Measurements from ENCODE around the gene ZNF618.

The ZNF618 gene

DNA sequence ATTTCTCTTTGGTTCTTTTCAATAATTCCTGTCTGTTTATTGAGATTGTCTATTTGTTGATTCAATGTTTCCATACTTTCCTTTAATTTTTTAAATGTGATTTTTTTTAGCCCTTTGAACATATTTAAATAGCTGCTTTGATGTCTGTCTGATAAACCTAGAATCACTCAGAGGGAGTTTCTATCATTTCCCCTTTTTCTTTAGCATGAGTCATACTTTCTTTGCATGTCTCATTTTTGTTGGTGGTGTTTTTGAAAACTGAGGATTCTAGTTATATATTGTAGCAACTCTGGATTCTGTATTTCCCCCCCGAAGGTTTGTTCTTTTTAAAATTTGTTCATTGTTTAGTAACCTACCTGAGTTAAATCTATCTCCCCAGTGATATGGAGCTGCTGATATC is 24.2 kb upstream of the ZNF618 start:
- Histone ChIP-seq H3K36me3 (ENCODE audit: insufficient read depth, low read length) (no peaks in the 10 kb centered on the region), H3K79me2 (ENCODE audit: insufficient read depth, low read length) (no peaks in the 10 kb centered on the region), H3K4me3 (ENCODE audit: low read length, poor library complexity, severe bottlenecking) (no peak overlapping the region), H3K9me2 (replicated peaks; ENCODE audit: low read depth, low read length) (no peaks in the 10 kb centered on the region), H4K20me1 (ENCODE audit: insufficient read depth, low read length, poor library complexity, severe bottlenecking) (no peaks in the 10 kb centered on the region), H3K4me1 (ENCODE audit: insufficient read depth, low read length, poor library complexity, severe bottlenecking) (no peaks in the 10 kb centered on the region), H2AFZ (ENCODE audit: low read length) (no peak overlapping the region), H3K9me3 (ENCODE audit: insufficient read depth, low read depth, low read length) (peaks cover 4% of the 10 kb centered on the region; the same call in 1 of the 2 replicates), H3K9ac (ENCODE audit: low read depth, low read length, poor library complexity, severe bottlenecking) (no peak overlapping the region), H3K4me2 (ENCODE audit: low read depth, low read length, poor library complexity, severe bottlenecking) (no peak overlapping the region), H3K27me3 (ENCODE audit: insufficient read depth, low read length, poor library complexity, severe bottlenecking) (no peaks in the 10 kb centered on the region), H3F3A (ENCODE audit: low read depth) (no peaks in the 10 kb centered on the region)
- TF ChIP-seq EZH2phosphoT487 (IDR thresholded peaks at IDR 0.05; ENCODE audit: borderline replicate concordance): no peak
- TF ChIP-seq, protein P1, sequence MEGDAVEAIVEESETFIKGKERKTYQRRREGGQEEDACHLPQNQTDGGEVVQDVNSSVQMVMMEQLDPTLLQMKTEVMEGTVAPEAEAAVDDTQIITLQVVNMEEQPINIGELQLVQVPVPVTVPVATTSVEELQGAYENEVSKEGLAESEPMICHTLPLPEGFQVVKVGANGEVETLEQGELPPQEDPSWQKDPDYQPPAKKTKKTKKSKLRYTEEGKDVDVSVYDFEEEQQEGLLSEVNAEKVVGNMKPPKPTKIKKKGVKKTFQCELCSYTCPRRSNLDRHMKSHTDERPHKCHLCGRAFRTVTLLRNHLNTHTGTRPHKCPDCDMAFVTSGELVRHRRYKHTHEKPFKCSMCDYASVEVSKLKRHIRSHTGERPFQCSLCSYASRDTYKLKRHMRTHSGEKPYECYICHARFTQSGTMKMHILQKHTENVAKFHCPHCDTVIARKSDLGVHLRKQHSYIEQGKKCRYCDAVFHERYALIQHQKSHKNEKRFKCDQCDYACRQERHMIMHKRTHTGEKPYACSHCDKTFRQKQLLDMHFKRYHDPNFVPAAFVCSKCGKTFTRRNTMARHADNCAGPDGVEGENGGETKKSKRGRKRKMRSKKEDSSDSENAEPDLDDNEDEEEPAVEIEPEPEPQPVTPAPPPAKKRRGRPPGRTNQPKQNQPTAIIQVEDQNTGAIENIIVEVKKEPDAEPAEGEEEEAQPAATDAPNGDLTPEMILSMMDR (conservative IDR thresholded peaks at IDR 0.05; ENCODE audit: low read length): no peak

DNA sequence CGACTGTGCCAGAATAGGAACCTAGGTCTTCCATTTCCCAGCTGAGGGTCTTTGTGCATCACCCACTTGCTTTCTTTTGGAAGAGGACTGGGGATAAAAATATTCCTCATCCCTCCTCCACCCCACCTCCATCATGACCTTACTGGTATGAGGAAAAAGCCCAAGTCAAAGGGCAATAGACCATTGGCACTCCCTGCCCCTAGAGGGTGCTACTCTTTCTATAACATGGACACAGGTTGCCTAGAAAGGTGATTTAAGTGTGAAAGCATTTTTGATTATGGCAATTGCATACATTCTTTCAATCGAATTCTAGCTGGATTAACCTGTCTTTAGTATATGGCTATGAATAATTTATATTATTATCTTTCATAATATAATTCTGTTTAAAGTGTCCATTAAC is 22.8 kb upstream of the ZNF618 start:
- H3K27me3 ChIP-seq (ENCODE audit: insufficient read depth, low read length, poor library complexity, severe bottlenecking): no peaks in the 10 kb centered on the region
- no peak for TF ChIP-seq EZH2phosphoT487 (IDR thresholded peaks at IDR 0.05; ENCODE audit: borderline replicate concordance)
- TF ChIP-seq, protein P1 (conservative IDR thresholded peaks at IDR 0.05; ENCODE audit: low read length): peak; percentile 77

DNA sequence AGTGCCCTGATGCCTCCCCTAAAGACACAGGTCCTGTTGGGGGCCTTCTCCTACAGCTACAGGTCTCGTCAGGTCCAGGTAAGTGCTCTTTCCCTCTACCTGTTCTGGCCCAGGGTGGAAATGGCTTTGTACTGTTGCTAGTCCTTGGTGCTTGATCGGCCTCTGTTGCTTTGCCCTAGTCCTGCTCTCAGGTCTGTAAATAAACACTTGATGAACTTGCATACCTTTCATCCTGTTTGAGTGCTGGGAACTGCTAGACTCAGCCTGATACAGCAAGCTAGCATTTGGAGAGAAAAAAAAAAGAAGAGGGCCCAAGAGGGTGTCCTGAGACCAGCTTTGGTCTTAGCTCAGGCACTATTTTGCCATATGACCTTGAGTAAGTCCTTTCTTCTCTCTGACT is 21.8 kb upstream of the ZNF618 start:
- H3K36me3 ChIP-seq (ENCODE audit: insufficient read depth, low read length): no peaks in the 10 kb centered on the region
- H2AFZ ChIP-seq (ENCODE audit: low read length): no peak overlapping the region
- H3K27me3 ChIP-seq (ENCODE audit: insufficient read depth, low read length, poor library complexity, severe bottlenecking): no peaks in the 10 kb centered on the region
- H4K20me1 ChIP-seq (ENCODE audit: insufficient read depth, low read length, poor library complexity, severe bottlenecking): no peaks in the 10 kb centered on the region
- no peaks in the 10 kb centered on the region for H3K9me2 ChIP-seq (replicated peaks; ENCODE audit: low read depth, low read length)
- H3K9ac ChIP-seq (ENCODE audit: low read depth, low read length, poor library complexity, severe bottlenecking): no peak overlapping the region
- no peak for TF ChIP-seq EZH2phosphoT487 (IDR thresholded peaks at IDR 0.05; ENCODE audit: borderline replicate concordance)
- TF ChIP-seq, protein P1 (conservative IDR thresholded peaks at IDR 0.05; ENCODE audit: low read length): no peak
- H3K79me2 ChIP-seq (ENCODE audit: insufficient read depth, low read length): no peaks in the 10 kb centered on the region
- no peaks in the 10 kb centered on the region for H3F3A ChIP-seq (ENCODE audit: low read depth)
- H3K4me2 ChIP-seq (ENCODE audit: low read depth, low read length, poor library complexity, severe bottlenecking): no peak overlapping the region
- peaks cover 4% of the 10 kb centered on the region; the same call in 1 of the 2 replicates for H3K9me3 ChIP-seq (ENCODE audit: insufficient read depth, low read depth, low read length)
- H3K4me3 ChIP-seq (ENCODE audit: low read length, poor library complexity, severe bottlenecking): no peak overlapping the region
- no peaks in the 10 kb centered on the region for H3K4me1 ChIP-seq (ENCODE audit: insufficient read depth, low read length, poor library complexity, severe bottlenecking)

More for the DNA sequence above, 22.8 kb upstream of the ZNF618 start:
- Histone ChIP-seq H3K9ac (ENCODE audit: low read depth, low read length, poor library complexity, severe bottlenecking) (no peak overlapping the region), H3K79me2 (ENCODE audit: insufficient read depth, low read length) (no peaks in the 10 kb centered on the region), H2AFZ (ENCODE audit: low read length) (no peak overlapping the region), H3K36me3 (ENCODE audit: insufficient read depth, low read length) (no peaks in the 10 kb centered on the region), H3K9me2 (replicated peaks; ENCODE audit: low read depth, low read length) (no peaks in the 10 kb centered on the region), H3F3A (ENCODE audit: low read depth) (no peaks in the 10 kb centered on the region), H3K4me2 (ENCODE audit: low read depth, low read length, poor library complexity, severe bottlenecking) (no peak overlapping the region), H3K4me3 (ENCODE audit: low read length, poor library complexity, severe bottlenecking) (no peak overlapping the region), H3K4me1 (ENCODE audit: insufficient read depth, low read length, poor library complexity, severe bottlenecking) (no peaks in the 10 kb centered on the region), H3K9me3 (ENCODE audit: insufficient read depth, low read depth, low read length) (peaks cover 4% of the 10 kb centered on the region; the same call in 1 of the 2 replicates), H4K20me1 (ENCODE audit: insufficient read depth, low read length, poor library complexity, severe bottlenecking) (no peaks in the 10 kb centered on the region)
